Sigmoid colon (tissue), 7 donors: ENCODE results near the gene CHRND. TPM values are rescaled to one million over a fixed set of nuclear protein-coding genes. Genes with fewer than 3 reads are reported as not detected.
"Not testable (repeated sequence)": the region's sequence is repeated elsewhere in the genome, so short reads cannot be mapped to it uniquely, and the experiment has no call there.

Source experiments
- DNase-seq: peaks from one replicate; pipeline ENCODE4 v3.0.0-alpha.2; 2019
- H3K27ac ChIP-seq, 4 donors: fragments of 200-600 bp; sonication (generic); one replicate each; pipeline ENCODE4 v1.5.1; 2016 to 2019; ENCODE audit warnings: mild to moderate bottlenecking in 1 of 4
- H3K27me3 ChIP-seq, 3 donors: fragments of 200-600 bp; sonication (generic); one replicate each; pipeline ENCODE4 v1.5.1; 2019; ENCODE audit warnings: mild to moderate bottlenecking in 1 of 3
- H3K36me3 ChIP-seq, 4 donors: fragments of 200-600 bp; sonication (generic); one replicate each; pipeline ENCODE4 v1.5.1; 2016 to 2019
- H3K4me1 ChIP-seq, 4 donors: fragments of 200-600 bp; sonication (generic); one replicate each; pipeline ENCODE4 v1.5.1; 2017 to 2019
- H3K4me3 ChIP-seq, 4 donors: fragments of 200-600 bp; sonication (generic); one replicate each; pipeline ENCODE4 v1.5.1; 2017 to 2019; ENCODE audit warnings: mild to moderate bottlenecking in 2 of 4, moderate library complexity in 1 of 4
- H3K9me3 ChIP-seq, 4 donors: fragments of 200-600 bp in 3 of 4; sonication (generic) in 3 of 4; one replicate each; pipeline versions ENCODE4 v1.5.1 to v1.6.1; 2013 to 2019
- EP300 ChIP-seq, 4 donors: sonication (generic); formaldehyde crosslinking; IDR thresholded peaks; one replicate each; pipeline ENCODE4 v1.6.1; 2017; ENCODE audit warnings: antibody characterized with exemption in 4 of 4
- POLR2A ChIP-seq, 2 donors: fragments of 450-650 bp; IDR thresholded peaks; one replicate each; pipeline ENCODE4 v1.6.1; 2016; ENCODE audit warnings: antibody characterized with exemption in 2 of 2, mild to moderate bottlenecking in 2 of 2, moderate library complexity in 2 of 2
- POLR2AphosphoS5 ChIP-seq, 4 donors: sonication (generic); formaldehyde crosslinking; IDR thresholded peaks; one replicate each; pipeline ENCODE4 v1.6.1; 2017; ENCODE audit warnings: antibody characterized with exemption in 4 of 4
- WGBS, 2 donors: extraction: QIAGEN DNeasy Blood & Tissue Kit; methylation state at CpG; one replicate each; pipeline ENCODE4 v1.1.7; 2013; 5-methylcytosine and 5-hydroxymethylcytosine counted together
- intact Hi-C: fragments of 100-400 bp; cut with DNase I; formaldehyde crosslinking; loops from one replicate; pipeline ENCODE4 v1.15.1; 2023
- polyA plus RNA-seq, 3 donors: library from polyadenylated mRNA; stranded (reverse); fragments of 200-250 nt; gene quantifications; one replicate each; pipeline ENCODE4 v1.2.3, GENCODE V29; 2013
- total RNA-seq, 4 donors: library from RNA; depleted of rRNA; stranded (reverse); fragments of >200 nt; gene quantifications; one replicate each; pipeline ENCODE4 v1.1.0, GENCODE V29; 2016
- TF ChIP-seq, protein P1 (sequence below), 4 experiments: fragments of 450-650 bp in 3 of 4; fragments of 200-600 bp in 1 of 4; IDR thresholded peaks; one replicate each; pipeline ENCODE4 v1.5.1; 2016 to 2019; ENCODE audit warnings: antibody characterized with exemption in 4 of 4, mild to moderate bottlenecking in 3 of 4, moderate library complexity in 2 of 4
- donor health status: healthy with polysubstance abuse.
- donor health status: Bipolar disorder and iron deficiency.
- donor health status: healthy.

CHRND gene
- total and polyA plus RNA-seq, 7 donors: not detected

DNA sequence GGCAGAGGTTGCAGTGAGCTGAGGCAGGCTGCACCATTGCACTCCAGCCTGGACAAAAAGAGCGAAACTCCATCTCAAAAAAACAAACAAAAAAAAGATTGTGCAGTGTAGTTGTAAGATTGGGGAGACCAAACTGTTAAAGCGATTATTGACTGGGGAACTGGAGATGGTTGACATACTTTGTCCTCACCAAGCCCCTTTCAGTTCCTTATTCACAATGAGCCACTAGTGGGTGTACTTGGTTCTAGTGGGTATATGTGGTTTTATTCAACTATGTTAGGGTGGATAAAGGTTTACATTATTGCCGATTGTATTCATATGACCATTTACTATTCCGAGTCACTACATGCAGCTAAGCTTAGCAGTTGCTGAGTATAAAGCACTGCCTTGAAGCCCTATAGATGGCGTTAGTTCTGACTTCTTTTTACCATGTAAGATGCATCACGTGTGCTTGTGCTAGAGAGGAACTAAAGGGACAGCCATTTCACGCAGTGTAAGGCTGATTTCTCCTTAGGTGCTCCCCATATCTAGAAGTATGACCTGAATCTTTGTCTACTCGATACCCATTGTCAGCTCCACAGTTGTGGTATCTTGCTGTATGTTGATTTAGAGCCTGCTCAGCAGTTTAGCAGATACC, 36.7 kb downstream of the CHRND start:
- intact Hi-C loops: no loop called here
- TF ChIP-seq, protein P1, sequence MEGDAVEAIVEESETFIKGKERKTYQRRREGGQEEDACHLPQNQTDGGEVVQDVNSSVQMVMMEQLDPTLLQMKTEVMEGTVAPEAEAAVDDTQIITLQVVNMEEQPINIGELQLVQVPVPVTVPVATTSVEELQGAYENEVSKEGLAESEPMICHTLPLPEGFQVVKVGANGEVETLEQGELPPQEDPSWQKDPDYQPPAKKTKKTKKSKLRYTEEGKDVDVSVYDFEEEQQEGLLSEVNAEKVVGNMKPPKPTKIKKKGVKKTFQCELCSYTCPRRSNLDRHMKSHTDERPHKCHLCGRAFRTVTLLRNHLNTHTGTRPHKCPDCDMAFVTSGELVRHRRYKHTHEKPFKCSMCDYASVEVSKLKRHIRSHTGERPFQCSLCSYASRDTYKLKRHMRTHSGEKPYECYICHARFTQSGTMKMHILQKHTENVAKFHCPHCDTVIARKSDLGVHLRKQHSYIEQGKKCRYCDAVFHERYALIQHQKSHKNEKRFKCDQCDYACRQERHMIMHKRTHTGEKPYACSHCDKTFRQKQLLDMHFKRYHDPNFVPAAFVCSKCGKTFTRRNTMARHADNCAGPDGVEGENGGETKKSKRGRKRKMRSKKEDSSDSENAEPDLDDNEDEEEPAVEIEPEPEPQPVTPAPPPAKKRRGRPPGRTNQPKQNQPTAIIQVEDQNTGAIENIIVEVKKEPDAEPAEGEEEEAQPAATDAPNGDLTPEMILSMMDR (IDR thresholded peaks at IDR 0.05): no peak
- 77 to 85% methylated on average over 8 of the region's 8 CpGs for WGBS, 2 donors
- Histone ChIP-seq H3K4me3 (no peak overlapping the region), H3K4me1 (no peaks in the 10 kb centered on the region), H3K36me3 (peaks cover 35 to 96% (median 47%) of the 10 kb centered on the region in 4 donors), H3K27ac (no peak overlapping the region), H3K27me3 (no peaks in the 10 kb centered on the region), H3K9me3 (no peaks in the 10 kb centered on the region)
- no peak for DNase-seq

DNA sequence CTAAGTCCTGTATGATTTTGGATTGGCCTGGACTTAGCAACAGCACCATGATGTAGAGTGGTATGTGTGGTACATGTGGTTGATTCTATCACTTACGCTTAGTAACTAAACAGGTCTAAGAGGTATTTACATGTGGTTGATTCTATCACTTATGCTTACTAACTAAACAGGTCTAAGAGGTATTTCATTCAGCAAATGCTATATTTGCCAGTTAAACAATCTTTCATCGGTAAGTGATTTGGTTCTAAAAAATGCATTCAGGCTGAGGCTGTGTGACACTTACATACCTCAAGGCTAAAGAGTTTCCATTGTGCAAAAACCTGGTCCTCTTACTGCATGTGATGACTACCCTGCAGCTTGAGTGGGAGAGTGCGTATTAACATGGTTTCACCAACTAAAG, 37.6 kb downstream of the CHRND start:
- TF ChIP-seq POLR2AphosphoS5 (IDR thresholded peaks at IDR 0.05): no peak
- TF ChIP-seq EP300 (IDR thresholded peaks at IDR 0.05): no peak
- TF ChIP-seq POLR2A (IDR thresholded peaks at IDR 0.05): no peak
- TF ChIP-seq, protein P1 (IDR thresholded peaks at IDR 0.05): no peak
- Histone ChIP-seq H3K4me3 (no peak overlapping the region), H3K9me3 (no peaks in the 10 kb centered on the region), H3K4me1 (no peaks in the 10 kb centered on the region), H3K27ac (no peak overlapping the region), H3K36me3 (peaks cover 43 to 96% (median 48%) of the 10 kb centered on the region in 4 donors), H3K27me3 (no peaks in the 10 kb centered on the region)
- 51 to 64% methylated on average over 3 of the region's 3 CpGs for WGBS, 2 donors
- intact Hi-C loops: no loop called here
- DNase-seq: no peak

DNA sequence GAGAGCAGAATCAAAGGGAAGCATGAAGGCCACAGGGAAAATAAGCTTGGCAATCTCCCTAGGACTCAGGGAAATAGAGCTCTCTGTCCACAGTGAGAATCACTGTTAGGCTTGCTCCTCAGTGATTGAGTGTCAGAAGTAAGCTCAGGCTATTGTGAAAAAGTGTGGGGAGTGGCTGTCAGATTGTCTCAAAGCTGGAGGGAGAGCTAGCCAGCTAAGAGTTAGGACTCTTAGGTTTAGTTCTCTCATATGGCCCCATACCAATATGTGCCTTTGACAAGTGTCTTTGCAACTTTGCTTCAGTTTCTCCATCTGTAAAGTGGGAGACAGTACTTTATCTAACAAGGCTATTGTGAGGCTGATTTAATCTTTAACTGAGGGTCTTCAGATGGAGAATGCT, 41.8 kb downstream of the CHRND start:
- Histone ChIP-seq H3K4me1 (no peaks in the 10 kb centered on the region), H3K27me3 (no peaks in the 10 kb centered on the region), H3K27ac (no peak overlapping the region), H3K9me3 (no peaks in the 10 kb centered on the region), H3K4me3 (no peak overlapping the region), H3K36me3 (peaks cover 53 to 100% (median 58%) of the 10 kb centered on the region in 4 donors)
- DNase-seq: no peak
- intact Hi-C loops: no loop called here
- TF ChIP-seq, protein P1 (IDR thresholded peaks at IDR 0.05): no peak
- TF ChIP-seq POLR2AphosphoS5 (IDR thresholded peaks at IDR 0.05) (no peak), EP300 (IDR thresholded peaks at IDR 0.05) (no peak), POLR2A (IDR thresholded peaks at IDR 0.05) (no peak)

DNA sequence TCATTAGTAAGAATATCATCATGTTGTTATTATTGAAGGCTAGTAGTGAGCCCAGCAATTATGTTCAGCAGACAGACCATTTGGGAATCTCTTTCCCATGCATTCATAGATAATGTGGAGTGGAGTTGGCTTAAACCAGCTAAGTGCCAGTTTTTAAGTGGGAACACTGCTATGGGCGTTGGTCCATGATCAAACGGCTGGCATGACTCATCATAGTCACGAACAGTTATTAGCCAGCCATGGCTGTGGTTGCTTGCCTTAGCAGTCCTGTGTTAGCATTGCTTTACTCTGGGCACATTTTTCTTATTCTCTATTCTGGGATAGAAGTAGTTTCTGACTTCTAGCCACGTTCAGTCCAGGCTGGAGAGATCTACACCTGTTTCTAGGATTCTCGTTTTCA, 42.2 kb downstream of the CHRND start:
- H3K9me3 ChIP-seq: no peaks in the 10 kb centered on the region
- no peak overlapping the region for H3K27ac ChIP-seq
- intact Hi-C loops: no loop called here
- no peaks in the 10 kb centered on the region for H3K4me1 ChIP-seq
- peaks cover 49 to 100% (median 58%) of the 10 kb centered on the region in 4 donors for H3K36me3 ChIP-seq
- WGBS, 2 donors: 33 to 68% methylated on average over 5 of the region's 5 CpGs
- H3K4me3 ChIP-seq: no peak overlapping the region
- TF ChIP-seq POLR2AphosphoS5 (IDR thresholded peaks at IDR 0.05) (no peak), EP300 (IDR thresholded peaks at IDR 0.05) (no peak)
- no peak for DNase-seq
- no peaks in the 10 kb centered on the region for H3K27me3 ChIP-seq

DNA sequence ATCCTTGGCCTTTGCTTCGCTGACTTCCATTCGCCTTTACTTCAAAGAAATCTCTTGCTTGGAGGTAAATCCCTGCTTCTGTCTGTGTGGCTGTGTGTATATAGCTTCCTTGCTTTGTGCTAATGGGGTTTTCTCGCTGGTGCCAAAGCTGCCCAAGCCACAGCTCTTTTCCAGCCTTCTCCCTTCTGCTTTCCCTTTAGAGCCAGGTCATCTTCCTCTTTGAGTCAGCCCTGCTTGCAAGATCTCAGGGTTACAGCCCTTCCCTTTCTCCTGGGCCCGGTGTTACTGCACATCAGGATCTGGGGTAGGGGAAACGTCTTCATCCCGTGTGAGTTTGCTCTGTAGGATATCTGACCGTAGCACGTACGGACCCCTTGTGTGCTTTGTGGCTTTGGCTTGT, 43.6 kb downstream of the CHRND start:
- 96 to 98% methylated on average over 9 of the region's 9 CpGs for WGBS, 2 donors
- Histone ChIP-seq H3K9me3 (no peaks in the 10 kb centered on the region), H3K4me3 (no peak overlapping the region), H3K36me3 (peaks cover 48 to 100% (median 64%) of the 10 kb centered on the region in 4 donors), H3K27ac (no peak overlapping the region), H3K4me1 (no peaks in the 10 kb centered on the region), H3K27me3 (no peaks in the 10 kb centered on the region)
- TF ChIP-seq POLR2AphosphoS5 (IDR thresholded peaks at IDR 0.05) (no peak), POLR2A (IDR thresholded peaks at IDR 0.05) (no peak), EP300 (IDR thresholded peaks at IDR 0.05) (no peak)
- TF ChIP-seq, protein P1 (IDR thresholded peaks at IDR 0.05): no peak
- intact Hi-C loops: no loop called here
- no peak for DNase-seq

DNA sequence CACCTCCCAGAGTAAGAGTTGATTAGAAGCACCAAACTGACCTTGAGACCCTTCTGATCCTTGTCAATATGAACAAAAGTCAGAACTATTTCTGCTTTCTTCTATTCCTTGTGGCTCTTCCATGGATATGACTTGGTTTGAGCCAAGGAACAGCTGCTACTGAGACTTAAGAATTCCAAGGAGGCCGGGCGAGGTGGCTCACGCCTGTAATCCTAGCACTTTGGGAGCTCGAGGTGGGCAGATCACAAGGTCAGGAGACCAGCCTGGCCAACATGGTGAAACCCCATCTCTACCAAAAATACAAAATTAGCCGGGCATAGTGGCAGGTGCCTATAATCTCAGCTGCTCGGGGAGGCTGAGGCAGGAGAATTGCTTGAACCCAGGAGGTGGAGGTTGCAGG, 44.5 kb downstream of the CHRND start:
- H3K27me3 ChIP-seq, H3K27ac ChIP-seq, H3K4me1 ChIP-seq, H3K9me3 ChIP-seq, DNase-seq, intact Hi-C loops, H3K4me3 ChIP-seq: not testable (repeated sequence)
- WGBS, 2 donors: 87 to 95% methylated on average over 6 of the region's 6 CpGs
- peaks cover 38 to 100% (median 56%) of the 10 kb centered on the region in 4 donors for H3K36me3 ChIP-seq
